HepG2 (cell line): Measurements from ENCODE around the gene IGFBP5. TPM values are rescaled to one million over a fixed set of nuclear protein-coding genes. Genes with fewer than 3 reads are reported as not detected.

Source experiments
- ERF ChIP-seq: IDR thresholded peaks from 2 replicates; pipeline ENCODE4 v1.6.1; 2018; ENCODE audit warnings: missing biosample characterization, missing genetic modification reagents
- JUNB ChIP-seq: sonication (generic); formaldehyde crosslinking; IDR thresholded peaks from 2 replicates; pipeline ENCODE4 v1.8.0; 2022; ENCODE audit warnings: missing genetic modification reagents, mild to moderate bottlenecking, borderline replicate concordance
- KLF9 ChIP-seq: IDR thresholded peaks from 2 replicates; pipeline ENCODE4 v1.6.1; 2016; ENCODE audit warnings: low read depth
- MIER2 ChIP-seq: IDR thresholded peaks from 2 replicates; pipeline ENCODE4 v1.6.1; 2016; ENCODE audit warnings: missing biosample characterization, missing genetic modification reagents
- MIXL1 ChIP-seq: IDR thresholded peaks from 2 replicates; pipeline ENCODE4 v1.6.1; 2016
- NFIB ChIP-seq: sonication (generic); formaldehyde crosslinking; IDR thresholded peaks from 2 replicates; pipeline ENCODE4 v1.9.0; 2021; ENCODE audit warnings: missing genetic modification reagents, mild to moderate bottlenecking, borderline replicate concordance
- POLR2A ChIP-seq, 2 experiments: IDR thresholded peaks; 2 replicates each; pipeline ENCODE4 v1.6.1; 2011; ENCODE audit warnings: low read depth in 2 of 2, low read length in 2 of 2, mild to moderate bottlenecking in 1 of 2, moderate library complexity in 1 of 2; ENCODE audit not compliant: insufficient read depth in 1 of 2
- SIX1 ChIP-seq: sonication (generic); formaldehyde crosslinking; IDR thresholded peaks from 2 replicates; pipeline ENCODE4 v1.4.0; 2020; ENCODE audit warnings: missing genetic modification reagents, borderline replicate concordance
- WIZ ChIP-seq: sonication (generic); formaldehyde crosslinking; IDR thresholded peaks from 2 replicates; pipeline ENCODE4 v1.5.1; 2020; ENCODE audit warnings: mild to moderate bottlenecking, missing genetic modification reagents
- ZNF354B ChIP-seq: sonication (generic); formaldehyde crosslinking; IDR thresholded peaks from 2 replicates; pipeline ENCODE4 v1.8.0; 2022; ENCODE audit warnings: mild to moderate bottlenecking, missing genetic modification reagents
- ZNF644 ChIP-seq: IDR thresholded peaks from 2 replicates; pipeline ENCODE4 v1.6.1; 2016; ENCODE audit warnings: low read depth
- ZNF674 ChIP-seq: sonication (generic); formaldehyde crosslinking; IDR thresholded peaks from 2 replicates; pipeline ENCODE4 v1.5.0; 2020; ENCODE audit warnings: low read depth, mild to moderate bottlenecking, missing genetic modification reagents
- polyA plus RNA-seq, 8 experiments: library from polyadenylated mRNA; depleted of rRNA in 3 of 8; stranded (reverse) in 7 of 8; unstranded in 1 of 8; fragments of >200 nt; fragmentation: Illumina TruSeq in 4 of 8; extraction: Trizol in 4 of 8; gene quantifications; 2 replicates each; pipeline versions ENCODE4 v1.2.1 to v1.2.3, GENCODE V29; 2011 to 2016; ENCODE audit warnings: low read depth in 4 of 8, missing spikeins in 1 of 8, mixed read lengths in 1 of 8; ENCODE audit not compliant: insufficient read depth in 1 of 8
- total RNA-seq, 5 experiments: library from RNA; depleted of rRNA; stranded (reverse); fragments of >200 nt; fragmentation: Illumina TruSeq; extraction: Trizol; gene quantifications; 2 replicates each; pipeline ENCODE4 v1.2.3, GENCODE V29; 2016; ENCODE audit warnings: low read depth in 1 of 5
- TF ChIP-seq, protein P1 (sequence below): sonication (generic); formaldehyde crosslinking; IDR thresholded peaks from 2 replicates; pipeline ENCODE4 v1.4.0; 2020; ENCODE audit warnings: mild to moderate bottlenecking, missing genetic modification reagents, borderline replicate concordance
- TF ChIP-seq, protein P2 (sequence below): sonication (generic); formaldehyde crosslinking; IDR thresholded peaks from 2 replicates; pipeline ENCODE4 v1.4.0; 2020; ENCODE audit warnings: mild to moderate bottlenecking, missing genetic modification reagents
- TF ChIP-seq, protein P3 (sequence below), 2 experiments: sonication (generic) in 1 of 2; formaldehyde crosslinking in 1 of 2; IDR thresholded peaks; 2 replicates each; pipeline versions ENCODE4 v1.5.1 to v1.6.1; 2011 to 2020; ENCODE audit warnings: borderline replicate concordance in 1 of 2, low read depth in 1 of 2, low read length in 1 of 2, mild to moderate bottlenecking in 1 of 2, missing genetic modification reagents in 1 of 2, moderate library complexity in 1 of 2
- TF ChIP-seq, protein P4 (sequence below): sonication (generic); formaldehyde crosslinking; conservative IDR thresholded peaks from 2 replicates; pipeline ENCODE4 v1.4.0; 2020; ENCODE audit warnings: missing genetic modification reagents
- TF ChIP-seq, protein P5 (sequence below): sonication (generic); formaldehyde crosslinking; IDR thresholded peaks from 2 replicates; pipeline ENCODE4 v1.5.1; 2020; ENCODE audit warnings: mild to moderate bottlenecking, moderate library complexity, missing genetic modification reagents

IGFBP5 gene
- total and polyA plus RNA-seq, 2 of the 13 experiments (the other 11 are each of a cell fraction or from before 2014, with no cell fraction given) = 0.15 TPM; not detected in 1

DNA sequence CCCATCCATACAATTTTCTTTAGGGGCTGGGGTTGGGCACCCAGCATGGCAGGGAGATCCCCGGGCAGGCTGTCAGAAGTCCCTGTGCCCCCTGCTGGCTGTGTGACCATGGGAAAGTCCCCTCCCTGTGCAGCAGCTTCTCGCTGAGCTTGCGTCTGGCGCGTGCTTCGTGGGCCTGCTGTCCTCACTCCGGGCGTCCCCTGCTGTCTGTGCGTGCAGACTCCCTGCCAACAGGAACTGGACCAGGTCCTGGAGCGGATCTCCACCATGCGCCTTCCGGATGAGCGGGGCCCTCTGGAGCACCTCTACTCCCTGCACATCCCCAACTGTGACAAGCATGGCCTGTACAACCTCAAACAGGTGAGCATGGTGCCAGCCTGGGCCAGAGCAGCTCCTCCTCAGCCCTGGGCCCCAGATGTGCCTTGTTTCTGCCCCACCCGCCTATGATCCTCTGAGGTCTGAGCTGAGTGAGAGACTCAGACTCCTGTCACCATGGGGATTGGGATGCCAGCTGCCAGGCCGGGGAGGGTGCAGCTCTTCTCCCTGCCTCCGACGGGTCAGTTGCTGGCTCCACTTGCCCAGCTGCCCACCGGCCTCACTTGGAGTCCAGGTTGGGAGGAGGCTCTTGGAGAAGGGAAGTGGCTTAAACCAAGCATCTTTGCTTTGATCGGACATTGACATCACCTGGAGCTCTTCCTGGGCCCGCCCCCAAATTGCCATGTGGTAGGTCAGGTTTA lies 33.5 kb downstream of the IGFBP5 start (continued):
- TF ChIP-seq, protein P1, sequence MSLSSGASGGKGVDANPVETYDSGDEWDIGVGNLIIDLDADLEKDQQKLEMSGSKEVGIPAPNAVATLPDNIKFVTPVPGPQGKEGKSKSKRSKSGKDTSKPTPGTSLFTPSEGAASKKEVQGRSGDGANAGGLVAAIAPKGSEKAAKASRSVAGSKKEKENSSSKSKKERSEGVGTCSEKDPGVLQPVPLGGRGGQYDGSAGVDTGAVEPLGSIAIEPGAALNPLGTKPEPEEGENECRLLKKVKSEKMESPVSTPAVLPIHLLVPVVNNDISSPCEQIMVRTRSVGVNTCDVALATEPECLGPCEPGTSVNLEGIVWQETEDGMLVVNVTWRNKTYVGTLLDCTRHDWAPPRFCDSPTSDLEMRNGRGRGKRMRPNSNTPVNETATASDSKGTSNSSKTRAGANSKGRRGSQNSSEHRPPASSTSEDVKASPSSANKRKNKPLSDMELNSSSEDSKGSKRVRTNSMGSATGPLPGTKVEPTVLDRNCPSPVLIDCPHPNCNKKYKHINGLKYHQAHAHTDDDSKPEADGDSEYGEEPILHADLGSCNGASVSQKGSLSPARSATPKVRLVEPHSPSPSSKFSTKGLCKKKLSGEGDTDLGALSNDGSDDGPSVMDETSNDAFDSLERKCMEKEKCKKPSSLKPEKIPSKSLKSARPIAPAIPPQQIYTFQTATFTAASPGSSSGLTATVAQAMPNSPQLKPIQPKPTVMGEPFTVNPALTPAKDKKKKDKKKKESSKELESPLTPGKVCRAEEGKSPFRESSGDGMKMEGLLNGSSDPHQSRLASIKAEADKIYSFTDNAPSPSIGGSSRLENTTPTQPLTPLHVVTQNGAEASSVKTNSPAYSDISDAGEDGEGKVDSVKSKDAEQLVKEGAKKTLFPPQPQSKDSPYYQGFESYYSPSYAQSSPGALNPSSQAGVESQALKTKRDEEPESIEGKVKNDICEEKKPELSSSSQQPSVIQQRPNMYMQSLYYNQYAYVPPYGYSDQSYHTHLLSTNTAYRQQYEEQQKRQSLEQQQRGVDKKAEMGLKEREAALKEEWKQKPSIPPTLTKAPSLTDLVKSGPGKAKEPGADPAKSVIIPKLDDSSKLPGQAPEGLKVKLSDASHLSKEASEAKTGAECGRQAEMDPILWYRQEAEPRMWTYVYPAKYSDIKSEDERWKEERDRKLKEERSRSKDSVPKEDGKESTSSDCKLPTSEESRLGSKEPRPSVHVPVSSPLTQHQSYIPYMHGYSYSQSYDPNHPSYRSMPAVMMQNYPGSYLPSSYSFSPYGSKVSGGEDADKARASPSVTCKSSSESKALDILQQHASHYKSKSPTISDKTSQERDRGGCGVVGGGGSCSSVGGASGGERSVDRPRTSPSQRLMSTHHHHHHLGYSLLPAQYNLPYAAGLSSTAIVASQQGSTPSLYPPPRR (CRISPR knock-in tag) = peak; percentile 39; the same call in 1 of the 2 replicates
- TF ChIP-seq KLF9 (no peak), NFIB (CRISPR knock-in tag) (no peak), POLR2A (IDR thresholded peaks at IDR 0.05; ENCODE audit: insufficient read depth in 1 of 2, low read depth in 2 of 2, low read length in 2 of 2) (no peak), JUNB (CRISPR knock-in tag) (no peak), ZNF644 (CRISPR knock-in tag) (no peak), WIZ (no peak), SIX1 (no peak), MIER2 (no peak), ZNF674 (CRISPR knock-in tag) (no peak), ERF (no peak), MIXL1 (CRISPR knock-in tag) (no peak), ZNF354B (CRISPR knock-in tag) (no peak)
- TF ChIP-seq, protein P2, sequence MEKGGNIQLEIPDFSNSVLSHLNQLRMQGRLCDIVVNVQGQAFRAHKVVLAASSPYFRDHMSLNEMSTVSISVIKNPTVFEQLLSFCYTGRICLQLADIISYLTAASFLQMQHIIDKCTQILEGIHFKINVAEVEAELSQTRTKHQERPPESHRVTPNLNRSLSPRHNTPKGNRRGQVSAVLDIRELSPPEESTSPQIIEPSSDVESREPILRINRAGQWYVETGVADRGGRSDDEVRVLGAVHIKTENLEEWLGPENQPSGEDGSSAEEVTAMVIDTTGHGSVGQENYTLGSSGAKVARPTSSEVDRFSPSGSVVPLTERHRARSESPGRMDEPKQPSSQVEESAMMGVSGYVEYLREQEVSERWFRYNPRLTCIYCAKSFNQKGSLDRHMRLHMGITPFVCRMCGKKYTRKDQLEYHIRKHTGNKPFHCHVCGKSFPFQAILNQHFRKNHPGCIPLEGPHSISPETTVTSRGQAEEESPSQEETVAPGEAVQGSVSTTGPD (CRISPR knock-in tag) = no peak
- TF ChIP-seq, protein P3, sequence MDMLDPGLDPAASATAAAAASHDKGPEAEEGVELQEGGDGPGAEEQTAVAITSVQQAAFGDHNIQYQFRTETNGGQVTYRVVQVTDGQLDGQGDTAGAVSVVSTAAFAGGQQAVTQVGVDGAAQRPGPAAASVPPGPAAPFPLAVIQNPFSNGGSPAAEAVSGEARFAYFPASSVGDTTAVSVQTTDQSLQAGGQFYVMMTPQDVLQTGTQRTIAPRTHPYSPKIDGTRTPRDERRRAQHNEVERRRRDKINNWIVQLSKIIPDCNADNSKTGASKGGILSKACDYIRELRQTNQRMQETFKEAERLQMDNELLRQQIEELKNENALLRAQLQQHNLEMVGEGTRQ (IDR thresholded peaks at IDR 0.05; ENCODE audit: low read depth, low read length) = no peak
- TF ChIP-seq, protein P3 (CRISPR knock-in tag; IDR thresholded peaks at IDR 0.05; ENCODE audit: borderline replicate concordance) = no peak
- TF ChIP-seq, protein P4, sequence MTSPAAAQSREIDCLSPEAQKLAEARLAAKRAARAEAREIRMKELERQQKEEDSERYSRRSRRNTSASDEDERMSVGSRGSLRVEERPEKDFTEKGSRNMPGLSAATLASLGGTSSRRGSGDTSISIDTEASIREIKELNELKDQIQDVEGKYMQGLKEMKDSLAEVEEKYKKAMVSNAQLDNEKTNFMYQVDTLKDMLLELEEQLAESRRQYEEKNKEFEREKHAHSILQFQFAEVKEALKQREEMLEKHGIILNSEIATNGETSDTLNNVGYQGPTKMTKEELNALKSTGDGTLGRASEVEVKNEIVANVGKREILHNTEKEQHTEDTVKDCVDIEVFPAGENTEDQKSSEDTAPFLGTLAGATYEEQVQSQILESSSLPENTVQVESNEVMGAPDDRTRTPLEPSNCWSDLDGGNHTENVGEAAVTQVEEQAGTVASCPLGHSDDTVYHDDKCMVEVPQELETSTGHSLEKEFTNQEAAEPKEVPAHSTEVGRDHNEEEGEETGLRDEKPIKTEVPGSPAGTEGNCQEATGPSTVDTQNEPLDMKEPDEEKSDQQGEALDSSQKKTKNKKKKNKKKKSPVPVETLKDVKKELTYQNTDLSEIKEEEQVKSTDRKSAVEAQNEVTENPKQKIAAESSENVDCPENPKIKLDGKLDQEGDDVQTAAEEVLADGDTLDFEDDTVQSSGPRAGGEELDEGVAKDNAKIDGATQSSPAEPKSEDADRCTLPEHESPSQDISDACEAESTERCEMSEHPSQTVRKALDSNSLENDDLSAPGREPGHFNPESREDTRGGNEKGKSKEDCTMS (CRISPR knock-in tag) = no peak
- TF ChIP-seq, protein P5, sequence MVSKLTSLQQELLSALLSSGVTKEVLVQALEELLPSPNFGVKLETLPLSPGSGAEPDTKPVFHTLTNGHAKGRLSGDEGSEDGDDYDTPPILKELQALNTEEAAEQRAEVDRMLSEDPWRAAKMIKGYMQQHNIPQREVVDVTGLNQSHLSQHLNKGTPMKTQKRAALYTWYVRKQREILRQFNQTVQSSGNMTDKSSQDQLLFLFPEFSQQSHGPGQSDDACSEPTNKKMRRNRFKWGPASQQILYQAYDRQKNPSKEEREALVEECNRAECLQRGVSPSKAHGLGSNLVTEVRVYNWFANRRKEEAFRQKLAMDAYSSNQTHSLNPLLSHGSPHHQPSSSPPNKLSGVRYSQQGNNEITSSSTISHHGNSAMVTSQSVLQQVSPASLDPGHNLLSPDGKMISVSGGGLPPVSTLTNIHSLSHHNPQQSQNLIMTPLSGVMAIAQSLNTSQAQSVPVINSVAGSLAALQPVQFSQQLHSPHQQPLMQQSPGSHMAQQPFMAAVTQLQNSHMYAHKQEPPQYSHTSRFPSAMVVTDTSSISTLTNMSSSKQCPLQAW (CRISPR knock-in tag) = peak; percentile 58; the same call in 1 of the 2 replicates
